GM21723 (cell line): ENCODE data around the gene FAM180A.
"Not testable (repeated sequence)": the region's sequence is repeated elsewhere in the genome, so short reads cannot be mapped to it uniquely, and the experiment has no call there.

ENCODE experiments used
- ATAC-seq: cut with Tn5 transposase; IDR thresholded peaks from one replicate; pipeline ENCODE4 v1.9.1; 2021; ENCODE audit warnings: mild to moderate bottlenecking, moderate library complexity; ENCODE audit not compliant: unreplicated experiment

FAM180A gene

DNA sequence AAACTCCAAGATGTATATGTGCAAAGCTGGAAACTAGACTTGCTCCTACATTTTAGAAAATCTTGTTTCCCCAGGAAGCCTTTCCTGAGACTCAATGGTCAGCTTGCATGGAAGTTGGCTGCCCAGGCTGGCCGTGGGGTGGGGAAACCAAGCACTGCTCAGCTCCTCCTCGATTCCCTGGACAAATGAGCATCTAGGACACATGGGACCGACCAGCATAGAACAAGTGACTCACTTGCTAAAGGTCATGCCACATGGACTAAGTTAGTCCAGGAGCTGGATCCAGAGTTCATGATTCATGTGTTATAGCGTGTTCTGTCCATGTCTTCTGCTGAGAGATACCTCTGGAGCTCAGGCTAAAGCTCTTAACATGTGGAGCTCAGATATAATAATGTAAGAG is 6.2 kb downstream of the FAM180A start:
- no peak for ATAC-seq

DNA sequence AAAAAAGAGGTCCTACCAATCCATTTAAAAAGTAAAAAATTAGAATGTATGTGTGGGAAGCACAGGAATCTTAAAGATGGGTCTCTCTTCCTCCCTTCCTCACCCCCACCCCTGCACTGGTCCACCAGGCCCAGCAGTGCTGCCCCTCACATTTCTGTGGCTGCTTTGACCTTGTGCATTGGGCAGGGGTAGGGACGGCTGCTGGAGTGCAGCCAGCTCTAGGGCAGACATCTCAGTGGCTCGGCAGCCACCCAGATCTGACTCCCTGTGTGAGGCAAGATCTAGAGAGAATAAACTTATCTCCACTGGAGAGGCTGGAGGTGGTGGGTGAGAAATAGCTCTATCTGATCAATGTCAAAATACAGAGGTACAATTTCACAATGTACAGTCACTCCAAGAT is 6.7 kb downstream of the FAM180A start:
- no peak for ATAC-seq

DNA sequence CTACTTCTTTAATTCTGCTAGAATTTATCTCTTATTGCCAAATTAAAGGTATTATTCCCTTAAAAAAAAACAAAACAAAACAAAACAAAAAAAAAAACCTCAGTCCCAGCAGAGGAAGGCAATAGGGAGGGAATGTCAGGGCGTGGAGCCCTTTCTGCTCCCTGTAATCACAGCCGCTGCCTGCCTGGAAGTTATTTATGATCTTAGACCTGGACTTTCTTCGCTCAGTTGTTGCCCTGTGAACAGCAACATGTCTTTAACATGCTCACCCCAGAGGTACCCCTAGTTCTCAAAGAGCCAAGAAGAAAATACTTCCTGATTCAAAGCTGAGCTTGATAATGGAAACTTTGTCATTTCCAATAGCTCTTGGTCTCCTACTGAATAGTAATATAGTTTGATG is 7.7 kb downstream of the FAM180A start:
- ATAC-seq = no peak

DNA sequence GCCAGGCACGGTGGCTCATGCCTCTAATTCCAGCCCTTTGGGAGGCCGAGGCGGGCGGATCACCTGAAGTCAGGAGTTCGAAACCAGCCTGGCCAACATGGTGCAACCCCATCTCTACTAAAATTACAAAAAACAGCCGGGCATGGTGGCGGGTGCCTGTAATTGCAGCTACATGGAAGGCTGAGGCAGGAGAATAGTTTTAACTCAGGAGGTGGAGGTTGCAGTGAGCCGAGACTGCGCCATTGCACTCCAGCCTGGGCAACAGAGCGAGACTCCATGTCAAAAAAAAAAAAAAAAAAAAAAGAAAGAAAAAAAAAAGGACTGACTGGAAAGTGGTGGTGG is 11.3 kb downstream of the FAM180A start:
- ATAC-seq = not testable (repeated sequence)

DNA sequence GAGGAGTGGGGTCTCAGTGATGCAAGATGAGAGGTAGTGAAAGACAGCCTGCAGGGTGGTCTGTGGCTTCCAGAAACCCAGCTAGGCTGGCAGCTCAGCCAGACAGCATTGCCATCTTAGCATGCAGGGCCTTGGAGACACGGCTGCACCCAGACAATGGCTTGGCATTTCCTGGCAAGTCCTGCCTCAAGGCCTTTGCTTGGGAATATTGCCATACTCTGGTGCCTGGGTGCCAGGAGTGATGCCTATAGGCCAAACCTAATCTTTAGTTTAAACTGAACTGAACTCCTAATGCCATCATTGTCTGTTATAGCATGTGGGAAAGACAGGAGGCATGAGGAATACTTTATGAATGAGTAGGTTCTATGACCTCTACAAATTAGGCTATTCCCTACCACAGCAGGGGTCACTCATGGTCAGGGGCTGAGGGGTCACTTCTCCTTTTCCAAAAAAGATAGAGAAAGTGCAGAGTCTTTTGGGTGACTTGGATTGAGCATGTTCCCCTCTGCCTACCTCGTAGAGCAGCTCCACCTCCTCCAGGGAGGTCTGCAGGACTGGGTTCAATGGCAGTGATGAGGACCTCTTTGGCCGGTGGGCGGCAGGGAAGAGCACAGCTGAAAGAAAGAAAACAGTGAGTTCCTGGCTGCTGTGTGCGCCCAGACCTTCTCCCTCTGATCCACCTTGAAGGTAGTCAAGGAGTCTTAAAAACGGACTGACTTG is 11.9 kb downstream of the FAM180A start:
- ATAC-seq = no peak

DNA sequence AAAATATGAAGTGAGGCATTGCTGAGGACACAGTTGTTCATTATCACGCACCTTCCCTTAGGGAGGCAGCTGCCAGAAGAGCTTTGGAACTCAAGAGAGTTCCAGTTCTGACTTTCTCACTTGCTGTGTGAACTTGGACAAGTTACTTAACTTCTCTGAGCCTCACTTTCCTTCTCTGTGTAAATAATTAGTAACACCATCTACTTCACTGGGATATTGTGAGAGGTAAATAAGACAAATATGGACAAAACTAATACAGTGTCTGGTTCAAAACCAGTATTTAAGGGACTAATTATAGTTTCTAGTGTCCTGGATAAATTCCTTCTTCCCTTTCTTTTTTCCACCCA is 14.3 kb downstream of the FAM180A start:
- no peak for ATAC-seq

DNA sequence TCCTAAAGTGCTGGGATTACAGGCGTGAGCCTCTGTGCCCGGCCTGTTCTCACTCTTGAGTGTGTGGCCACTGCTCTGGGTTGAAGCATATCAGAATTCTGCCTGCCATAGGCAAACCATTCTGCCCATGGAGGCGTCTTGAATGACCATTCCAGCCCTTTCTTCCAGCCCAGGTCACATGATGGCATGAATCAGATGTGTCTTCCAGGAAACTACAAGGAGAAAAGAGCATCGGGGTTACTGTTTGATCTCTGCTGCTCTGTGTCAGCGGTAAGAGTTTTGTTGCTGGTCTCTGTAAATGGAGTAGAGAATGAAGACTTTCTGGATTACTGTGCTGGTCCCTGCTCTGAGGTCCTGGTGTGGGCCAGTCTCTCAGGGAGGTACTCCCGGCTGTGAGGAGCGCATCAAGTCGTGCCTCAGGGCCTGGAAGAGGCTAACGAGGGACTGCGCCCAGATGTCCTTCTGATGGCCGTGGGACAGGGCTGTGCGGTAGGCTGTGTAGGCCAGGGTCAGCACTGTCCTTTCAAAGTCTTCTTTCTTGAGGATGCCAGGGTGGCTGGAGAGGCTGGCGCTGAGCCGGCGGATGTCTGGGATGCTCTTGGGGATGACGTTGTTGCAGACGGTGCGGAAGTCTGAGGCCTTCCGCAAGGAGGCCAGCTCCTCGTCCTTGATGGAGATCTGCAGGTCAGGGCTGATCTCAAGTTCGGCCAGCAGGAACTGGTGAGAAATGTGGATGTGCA is 14.8 kb downstream of the FAM180A start:
- no peak for ATAC-seq

DNA sequence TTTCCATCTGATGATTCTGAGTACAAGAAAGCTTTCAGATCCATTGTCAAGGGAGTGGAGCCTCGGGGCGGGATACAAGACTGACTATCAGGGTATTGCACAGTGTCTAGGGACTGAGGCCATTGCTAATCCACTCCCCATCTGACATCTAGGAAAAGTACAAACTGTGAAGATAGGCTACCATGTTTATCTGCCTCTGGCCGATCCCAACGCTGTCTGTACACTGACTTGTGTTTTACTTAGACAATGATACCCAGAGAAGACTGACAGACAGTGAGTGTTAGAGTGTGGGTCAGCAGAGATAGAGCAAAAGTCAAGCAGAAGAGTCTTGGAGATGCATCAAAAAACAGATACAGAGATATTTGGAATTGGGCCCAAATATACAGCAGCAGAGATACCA is 17.5 kb downstream of the FAM180A start:
- no peak for ATAC-seq

DNA sequence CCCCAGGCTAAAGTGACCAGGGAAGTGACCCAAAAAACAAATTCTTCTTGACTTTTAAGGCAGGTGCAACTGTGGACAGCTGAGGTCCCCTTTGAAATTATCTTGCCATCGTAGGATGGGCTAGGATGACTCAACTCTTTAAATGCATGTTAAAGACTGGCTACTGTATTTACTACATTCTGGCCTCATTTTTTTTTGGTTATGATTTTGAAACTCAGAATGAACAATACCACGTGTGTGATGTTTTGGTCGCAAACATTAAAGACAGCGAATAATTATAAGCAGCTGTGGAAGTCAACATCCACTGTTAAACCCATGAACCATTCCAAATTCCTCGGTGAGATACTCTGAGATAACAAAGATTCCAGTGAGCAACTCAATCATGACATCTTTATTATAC is 19.4 kb downstream of the FAM180A start:
- ATAC-seq = no peak

DNA sequence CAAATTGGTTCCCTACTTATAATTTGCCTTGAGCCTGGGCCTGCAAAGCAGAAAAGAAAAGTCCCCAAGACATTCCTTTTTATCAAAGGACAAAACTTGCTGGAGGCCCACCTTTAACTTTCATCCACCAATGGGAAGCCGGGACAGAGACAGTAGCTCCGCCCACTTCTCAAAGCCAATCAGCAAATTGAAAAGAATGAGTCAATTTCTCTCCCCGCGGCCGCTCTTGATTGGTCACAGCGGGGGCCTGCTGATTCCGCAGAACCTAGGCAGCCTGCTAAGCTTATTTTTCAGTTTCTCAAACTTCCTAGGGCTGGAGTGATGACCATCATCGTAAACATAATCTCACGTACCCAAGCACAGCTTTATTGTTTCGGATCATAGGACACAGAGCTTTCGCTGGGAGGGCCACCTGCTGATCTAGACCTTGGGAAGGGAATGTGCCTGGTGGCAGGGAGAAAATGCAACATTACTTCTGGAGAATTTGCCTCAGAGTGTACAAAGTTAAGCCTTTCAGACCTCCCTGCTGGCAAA is 20.4 kb downstream of the FAM180A start, which contains the start of gene SLC13A4:
Gene SLC13A4, minus strand, starts transcription at position 51 of the 534 bp plus-strand sequence. CDS start 690 bp downstream, outside the sequence.
- ATAC-seq = no peak

DNA sequence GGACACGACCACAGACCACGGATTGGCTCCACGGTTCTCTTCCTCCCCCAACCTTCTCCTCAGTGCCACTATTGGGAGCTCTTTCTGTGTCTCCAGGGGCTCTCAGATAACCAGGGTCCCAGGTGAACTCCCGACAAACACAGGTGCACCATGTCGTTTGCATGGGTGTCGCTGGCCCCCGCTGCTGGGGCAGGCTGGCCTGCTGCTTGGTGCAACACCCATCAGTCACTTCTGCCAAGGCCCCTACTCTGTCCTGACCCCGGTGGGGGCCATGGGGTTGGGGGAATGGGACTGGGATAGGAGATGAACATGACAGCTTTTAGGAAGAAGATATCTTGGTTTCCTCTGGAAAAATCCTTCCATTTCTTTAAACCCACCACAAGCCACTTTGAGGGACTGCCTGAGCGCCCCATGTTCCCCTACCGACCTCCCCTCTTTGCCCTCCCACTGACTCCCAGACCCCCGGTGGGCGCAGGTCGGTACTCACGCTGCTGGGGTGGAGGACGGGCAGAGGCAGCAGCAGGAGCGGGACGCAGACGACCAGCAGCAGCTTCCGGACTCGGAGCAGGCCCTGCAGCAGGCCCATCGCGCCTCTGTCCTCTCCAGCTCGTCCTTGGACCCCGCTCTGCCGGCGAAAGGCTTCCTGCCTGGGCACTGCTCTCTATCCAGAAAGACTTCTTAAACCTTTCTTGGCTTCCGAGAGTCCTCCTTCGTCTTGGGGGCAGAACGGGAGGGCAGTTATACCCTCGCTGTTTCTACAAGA is 21.5 kb downstream of the FAM180A start:
- no peak for ATAC-seq

DNA sequence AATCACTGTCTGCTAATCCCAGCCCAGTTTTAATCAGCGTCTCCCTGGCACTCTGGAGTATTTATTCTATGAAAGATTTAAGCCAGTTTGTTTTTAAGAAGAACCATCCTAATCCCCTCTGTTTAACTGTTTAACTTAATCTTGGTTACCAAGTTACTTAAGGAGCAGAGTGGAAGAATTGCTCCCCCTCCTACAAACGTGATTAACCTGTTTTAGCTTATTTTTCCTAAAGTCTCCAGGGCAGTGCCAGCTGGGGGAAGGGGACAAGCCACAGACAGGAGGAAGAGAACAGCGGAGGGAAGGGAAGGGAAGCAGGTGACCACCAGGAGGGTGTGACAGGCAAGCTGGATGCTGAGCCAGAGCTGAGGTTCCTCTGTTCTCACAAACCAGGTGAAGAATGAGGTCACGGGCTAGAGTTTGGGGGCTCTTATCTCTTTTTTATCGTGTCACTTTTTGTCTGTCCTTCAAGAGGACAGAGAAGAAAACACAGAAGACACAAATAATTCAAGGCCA is 22.3 kb downstream of the FAM180A start:
- no peak for ATAC-seq

DNA sequence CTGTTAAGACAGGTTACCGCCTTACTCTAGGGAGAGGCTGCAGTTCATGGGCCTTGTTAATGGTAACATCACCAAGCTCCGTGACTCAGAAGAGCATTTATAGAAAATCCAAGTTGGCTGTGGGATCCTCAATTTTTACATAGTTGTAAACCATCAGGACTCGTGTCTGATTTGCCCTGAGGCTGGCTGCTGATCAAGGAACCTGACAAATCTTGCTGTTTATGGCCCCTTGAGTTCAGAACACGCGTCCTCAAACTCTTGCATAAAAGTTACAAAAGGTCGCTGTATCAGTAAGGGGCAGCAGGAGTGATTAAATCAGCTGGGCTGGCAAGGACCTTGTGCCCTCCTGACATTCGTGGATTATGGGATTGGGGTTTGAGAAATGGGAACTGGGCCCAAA is 25.2 kb downstream of the FAM180A start:
- no peak for ATAC-seq

DNA sequence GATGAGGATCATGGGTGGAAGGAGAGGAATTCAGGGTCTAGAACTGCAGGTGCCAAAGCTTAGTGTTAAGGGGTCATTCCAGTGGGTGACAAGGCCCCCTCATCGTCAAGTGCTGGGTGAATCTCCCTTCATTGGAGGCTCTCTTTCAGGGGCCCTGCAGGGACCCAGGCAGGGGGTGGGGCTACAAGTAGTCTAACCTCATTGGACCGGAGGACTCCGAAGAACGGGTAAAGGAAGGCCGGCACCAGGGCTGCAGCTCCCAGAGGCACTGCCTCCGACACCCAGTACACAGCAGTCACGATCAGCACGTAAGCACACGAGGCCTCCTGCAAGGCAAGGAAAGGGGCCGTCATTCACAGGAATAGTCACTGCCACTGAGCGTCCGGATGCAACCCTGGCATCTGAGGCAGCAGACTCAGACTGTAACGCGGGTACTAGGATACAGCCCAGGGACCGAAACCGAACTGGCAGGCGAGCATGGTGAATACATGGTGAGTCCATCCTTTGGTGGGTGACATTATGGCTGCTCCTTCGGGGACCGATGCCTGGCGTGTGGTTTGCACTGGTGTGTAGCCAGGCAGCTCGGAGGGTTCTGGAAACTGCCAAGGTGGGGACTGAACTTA is 27.3 kb downstream of the FAM180A start:
- no peak for ATAC-seq

DNA sequence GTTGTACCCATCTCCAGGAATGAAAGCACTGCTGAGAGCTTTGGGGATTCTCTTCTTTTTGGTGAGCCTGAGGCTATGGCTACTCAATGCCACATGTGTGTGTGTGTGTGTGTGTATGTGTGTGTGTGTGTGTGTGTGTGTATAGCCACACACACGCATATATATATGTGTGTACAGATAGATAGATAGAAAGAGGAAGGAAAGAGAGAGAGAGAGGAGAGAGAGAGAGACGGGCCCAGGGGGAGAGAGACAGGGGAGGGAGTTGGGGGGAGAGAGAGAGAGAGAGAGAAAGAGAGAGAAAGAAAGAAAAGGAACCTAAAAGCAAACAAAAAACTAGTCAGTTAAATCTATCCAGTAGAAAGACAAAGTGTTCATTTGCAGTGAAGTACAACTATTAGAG is 28.9 kb downstream of the FAM180A start:
- ATAC-seq = no peak

DNA sequence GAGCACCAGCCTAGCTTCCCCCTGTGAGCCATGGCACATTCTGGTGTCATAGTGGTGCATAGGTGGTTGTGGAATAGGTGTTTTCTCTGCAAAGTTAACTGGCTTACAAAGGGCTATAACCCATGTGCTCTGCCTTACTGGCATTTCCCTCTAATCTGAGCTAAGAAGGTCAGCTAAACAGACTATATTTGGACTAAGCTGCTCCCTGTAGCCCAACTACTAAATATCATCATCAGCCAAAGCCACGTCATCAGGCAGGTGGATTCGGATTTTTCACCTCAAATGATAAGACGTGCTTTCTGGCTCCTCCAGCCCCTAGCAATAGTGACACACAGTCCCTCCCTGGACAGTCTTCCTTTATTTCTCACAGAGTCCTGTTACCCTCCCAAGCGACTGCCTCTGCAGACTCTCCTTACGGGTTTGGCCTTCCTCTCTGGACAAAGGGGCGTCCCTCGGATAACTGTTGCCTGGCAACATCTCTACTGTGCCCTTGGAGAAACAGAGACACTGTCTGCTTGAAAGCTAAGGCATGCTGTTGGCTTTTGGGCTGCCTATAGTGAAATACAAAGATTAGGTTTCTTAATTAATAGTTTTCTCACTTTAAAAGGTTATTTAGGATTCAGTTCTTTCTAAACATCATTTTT is 29.7 kb downstream of the FAM180A start:
- no peak for ATAC-seq

DNA sequence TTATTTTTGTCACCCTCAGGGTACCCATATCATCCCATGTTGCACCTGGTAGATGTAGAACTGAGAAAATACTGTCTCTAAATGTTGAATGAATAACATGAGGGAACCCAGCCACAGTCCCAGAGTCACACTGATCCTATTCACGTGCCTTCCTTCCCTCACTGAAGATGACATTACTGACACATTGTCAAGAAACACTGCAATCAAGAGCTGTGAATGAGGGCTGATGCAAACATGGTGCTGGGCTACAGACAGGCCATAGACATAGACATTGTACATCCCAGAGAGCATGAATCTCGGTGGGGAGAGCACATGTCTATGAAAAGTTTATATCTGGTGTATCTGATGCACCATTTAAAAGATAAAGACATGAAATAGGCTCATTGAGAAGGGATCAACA is 30.4 kb downstream of the FAM180A start:
- no peak for ATAC-seq

DNA sequence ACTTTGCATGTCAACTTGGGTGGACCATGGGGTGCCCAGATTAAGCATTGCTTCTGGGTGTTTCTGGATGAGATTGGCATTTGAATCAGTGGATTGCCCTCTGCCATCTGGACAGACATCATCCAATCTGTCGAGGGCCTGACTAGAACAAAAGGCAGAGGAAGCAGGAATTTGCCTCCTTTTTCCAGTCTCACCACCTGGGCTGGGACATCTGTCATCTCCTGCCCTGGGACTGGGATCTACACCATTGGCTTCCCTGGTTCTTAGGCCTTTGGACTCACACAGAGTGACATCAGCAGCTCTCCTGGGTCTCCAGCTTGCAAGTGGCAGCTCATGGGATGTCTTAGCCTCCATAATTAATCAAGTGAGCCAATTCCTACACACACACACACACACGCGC is 30.9 kb downstream of the FAM180A start:
- no peak for ATAC-seq

DNA sequence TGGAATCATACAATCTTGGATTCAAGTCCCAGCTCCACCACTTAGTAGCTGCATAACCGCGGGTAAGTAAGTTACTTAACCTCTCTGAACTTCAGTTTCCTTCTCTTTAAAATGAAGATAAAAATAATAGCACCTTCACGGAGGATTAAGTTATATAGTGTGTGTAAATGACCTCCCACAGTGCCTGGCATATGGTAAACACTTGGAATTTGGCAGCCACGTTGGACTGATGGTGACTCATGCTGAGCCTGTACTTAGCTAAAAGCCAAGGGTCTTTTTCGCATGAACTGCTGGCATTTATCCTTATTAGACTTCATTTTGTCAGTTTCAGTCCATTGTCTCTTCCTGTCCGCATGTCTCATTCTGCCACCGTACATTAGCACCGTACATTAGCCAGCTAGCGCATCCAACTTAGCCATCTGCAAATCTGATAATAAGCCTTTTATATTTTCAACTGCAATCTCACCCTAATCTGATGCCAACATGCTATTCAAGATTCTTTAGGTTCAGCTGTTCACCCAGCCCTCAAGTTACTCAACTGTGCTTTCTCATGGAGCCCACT is 31.9 kb downstream of the FAM180A start:
- no peak for ATAC-seq

DNA sequence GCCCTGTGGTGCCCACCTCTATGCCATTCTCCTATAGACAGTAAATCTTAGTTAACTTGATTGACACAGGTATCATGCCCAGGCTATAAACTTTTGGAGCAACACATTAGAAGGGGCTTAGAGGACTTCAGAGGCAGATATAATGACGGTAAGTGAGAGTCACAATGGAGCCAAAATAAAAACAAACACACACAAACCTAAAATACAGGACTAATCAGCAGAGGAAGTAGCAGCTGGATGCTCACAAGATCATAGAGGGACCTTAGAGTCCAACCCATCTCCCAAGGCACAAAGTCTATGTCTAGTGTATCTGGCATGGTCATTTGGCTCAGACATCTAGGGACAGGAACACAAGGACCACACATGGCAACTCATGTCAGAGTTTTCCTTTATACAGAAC is 32.9 kb downstream of the FAM180A start:
- no peak for ATAC-seq
